ENCODE results near the gene UBXN7. TPM values are rescaled to one million over a fixed set of nuclear protein-coding genes. Genes with fewer than 3 reads are reported as not detected.
A peak's percentile ranks its signal among the peaks of the same experiment; 100 is the strongest.

The UBXN7 gene
- total and polyA plus RNA-seq, 9 of the 15 experiments (the other 6 are each of a cell fraction or from before 2014, with no cell fraction given): 3.5 to 44.6 (median 13.4) TPM

- no peaks in the 10 kb centered on the region for H4K20me1 ChIP-seq (replicated peaks; ENCODE audit: control insufficient read depth, insufficient read depth, low read length)
- ATAC-seq (no peak), FAIRE-seq (no peak), DNase-seq (ENCODE audit: extremely low read depth in 1 of 4, low spot score in 3 of 4) (peak in 2 of 4 experiments; percentile 22 to 36)
- H3K4me3 ChIP-seq: peak overlapping the region; percentile 54
- no peak overlapping the region for H2AFZ ChIP-seq (ENCODE audit: low read depth, low read length)
- peaks cover 12 to 30% of the 10 kb centered on the region in 2 experiments for H3K4me1 ChIP-seq (replicated peaks in 1 of 2; ENCODE audit: control insufficient read depth in 2 of 2, insufficient read depth in 2 of 2, low read length in 2 of 2)
- no TSS peak for BruUV-seq (replicated peaks)
- H3K9me3 ChIP-seq (replicated peaks; ENCODE audit: control insufficient read depth, insufficient read depth, low read depth, low read length): no peaks in the 10 kb centered on the region; the same call in 1 of the 2 replicates
- H3K9ac ChIP-seq (ENCODE audit: insufficient read depth in 1 of 2, low read depth in 2 of 2, low read length in 2 of 2): peak overlapping the region; percentile 51 to 93; a peak in 3 of 4 replicates
- peaks cover 64% of the 10 kb centered on the region for H3K79me2 ChIP-seq (ENCODE audit: control insufficient read depth, insufficient read depth, low read length)
- intact Hi-C loops (cut with micrococcal nuclease): loop anchor here (5.0 kb wide), 4 partner anchors 87 to 178 kb away; partner anchors contain the start of genes RNF168, SMCO1 and UBXN7
- in situ Hi-C loops (cut with MboI): no loop called here
- H3K27ac ChIP-seq (ENCODE audit: extremely low read depth, low read depth, low read length): peak overlapping the region; percentile 100
- H3K27me3 ChIP-seq (ENCODE audit: control insufficient read depth in 2 of 2, insufficient read depth in 2 of 2, low read length in 2 of 2): no peaks in the 10 kb centered on the region
- TF ChIP-seq ARHGAP35 (IDR thresholded peaks at IDR 0.05; ENCODE audit: partially characterized antibody) (peak; percentile 10), ETS2 (tag; IDR thresholded peaks at IDR 0.05; ENCODE audit: borderline replicate concordance, poor library complexity, severe bottlenecking) (no peak), ELF1 (tag; IDR thresholded peaks at IDR 0.05) (0 out of 2 replicates have a peak, but pooled peaks have one; percentile 1), ARNT (IDR thresholded peaks at IDR 0.05) (peak in 1 of 2 experiments; percentile 16; a peak in 1 of 4 replicates), UBTF (IDR thresholded peaks at IDR 0.05; ENCODE audit: borderline replicate concordance in 1 of 2, low read depth in 2 of 2, low read length in 2 of 2) (no peak), GTF2E2 (tag; IDR thresholded peaks at IDR 0.05) (peak; percentile 89; the same call in 1 of the 2 replicates), HINFP (tag; conservative IDR thresholded peaks at IDR 0.05; ENCODE audit: low read depth) (0 out of 2 replicates have a peak, but pooled peaks have one; percentile 31), GTF2A2 (tag; IDR thresholded peaks at IDR 0.05) (0 out of 2 replicates have a peak, but pooled peaks have one; percentile 10), CREBBP (IDR thresholded peaks at IDR 0.05; ENCODE audit: low read depth, low read length) (no peak), ADNP (tag; IDR thresholded peaks at IDR 0.05) (peak; percentile 76), ZNF316 (IDR thresholded peaks at IDR 0.05) (0 out of 2 replicates have a peak, but pooled peaks have one; percentile 15), ZNF740 (CRISPR knock-in tag; IDR thresholded peaks at IDR 0.05) (no peak), ZNF740 (tag; IDR thresholded peaks at IDR 0.05) (0 out of 4 replicates have a peak, but pooled peaks of 1 of the 2 experiments have one; percentile 29), ERF (CRISPR knock-in tag; IDR thresholded peaks at IDR 0.05) (no peak), BRD4 (IDR thresholded peaks at IDR 0.05) (peak; percentile 88)
- peak overlapping the region; percentile 100 for H3K4me2 ChIP-seq (ENCODE audit: insufficient read depth, low read length)
- 6% methylated on average over 4 of the region's 6 CpGs for WGBS (ENCODE audit: insufficient coverage, low coverage, missing lambda C conversion rate)
- ChIA-PET POLR2A (interaction anchor here (0.6 to 3.4 kb wide), 13 partner anchors 8 to 266 kb away, joined by 3 to 51 read pairs (median 5); no protein-coding TSS in a partner anchor), CTCF (ENCODE audit: low intra/inter-chr PET ratio) (no interaction called here)
- H3K36me3 ChIP-seq (ENCODE audit: control insufficient read depth, insufficient read depth, low read length): peaks cover 7% of the 10 kb centered on the region; the same call in 2 of the 3 replicates
- H3K9me1 ChIP-seq (ENCODE audit: control insufficient read depth, insufficient read depth, low read length): no peaks in the 10 kb centered on the region
Measured at GRCh38 chr3:196339044-196339443, 93.2 kb downstream of the UBXN7 start.

Measured in K562 (cell line).